DMS 273 treated with DMSO at 0.1 percent for 48 hours (cell line): ENCODE measurements around the gene SGCA.

Experiments
- DNase-seq: peaks from one replicate; lab custom pipeline; 2025; lab: John Stamatoyannopoulos, UW

SGCA gene

DNA sequence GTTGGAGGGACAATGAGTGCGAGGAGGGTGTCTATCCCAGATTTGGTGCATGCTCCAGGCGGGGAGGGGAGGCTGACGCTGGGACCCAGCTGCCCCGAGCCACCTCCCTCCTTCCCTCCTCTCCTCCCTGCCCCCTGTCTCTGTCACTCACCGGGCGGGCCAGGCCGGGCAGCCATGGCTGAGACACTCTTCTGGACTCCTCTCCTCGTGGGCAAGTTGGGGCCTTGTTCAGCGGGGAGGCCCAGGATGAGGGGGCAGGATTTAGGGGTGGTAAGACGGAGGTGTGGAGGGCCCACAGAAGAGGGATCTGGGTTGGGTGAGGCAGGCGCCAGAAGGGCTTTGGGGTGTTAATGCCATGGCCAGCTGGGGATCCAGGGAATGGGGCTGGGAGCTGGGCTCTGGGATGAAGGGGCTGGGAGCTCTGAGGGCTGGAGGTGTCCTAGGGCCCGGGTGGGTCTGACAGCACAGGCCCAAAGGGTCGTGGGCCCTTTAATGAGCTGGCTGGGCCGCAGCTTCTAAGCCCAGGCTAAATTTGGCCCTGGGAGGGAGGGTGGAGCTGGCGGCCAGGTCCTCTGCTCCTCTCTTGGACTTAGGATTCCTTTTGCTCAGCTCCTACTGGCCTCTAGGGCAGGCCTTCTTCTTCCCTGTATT lies at the start of gene SGCA:
Gene SGCA, plus strand, starts transcription at position 139 of the 651 bp plus-strand sequence. Its CDS starts 36 bp downstream, at position 175.
- no peak for DNase-seq

DNA sequence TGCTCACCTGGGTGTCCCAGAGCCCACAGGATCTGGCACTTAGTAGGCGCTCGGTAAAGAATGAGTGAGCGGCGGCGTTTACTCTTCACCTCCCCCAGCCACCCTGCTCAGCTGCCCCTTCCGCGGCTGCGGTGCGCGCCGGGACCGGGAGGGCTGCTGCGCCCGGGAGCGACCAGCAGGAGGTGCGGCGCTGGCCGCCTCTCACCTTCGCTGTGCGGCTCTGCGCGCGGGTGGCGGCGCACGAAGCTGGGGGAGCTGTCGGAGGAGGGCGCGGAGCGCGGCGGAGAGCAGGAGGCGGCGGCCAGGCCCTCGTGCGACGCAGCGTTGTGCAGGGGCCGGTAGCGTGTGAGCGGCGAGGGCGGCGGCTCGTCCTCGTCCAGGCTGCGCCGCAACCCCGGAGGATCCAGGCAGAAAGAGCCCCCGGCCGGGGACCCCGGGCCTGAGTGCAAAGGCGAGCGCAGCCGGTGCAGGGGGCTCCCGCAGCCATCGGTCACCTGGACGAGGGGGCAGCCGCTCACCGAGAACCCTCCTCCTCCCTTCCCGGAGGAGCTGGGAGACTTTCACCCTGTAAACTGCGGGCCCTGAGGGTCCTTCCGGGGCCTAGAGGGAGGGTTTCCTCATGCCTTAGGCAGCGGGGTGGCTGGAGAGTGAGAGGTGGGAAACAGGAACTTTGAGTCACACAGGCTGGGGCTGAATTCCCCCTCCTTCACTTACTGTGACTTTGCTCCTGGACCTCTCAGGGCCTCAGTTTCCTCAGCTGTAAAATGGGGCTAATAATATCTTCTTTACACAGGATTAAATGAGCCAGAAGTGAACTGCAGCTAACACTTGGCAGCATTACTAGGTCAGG lies 48.4 kb upstream of the SGCA start:
- DNase-seq = no peak

DNA sequence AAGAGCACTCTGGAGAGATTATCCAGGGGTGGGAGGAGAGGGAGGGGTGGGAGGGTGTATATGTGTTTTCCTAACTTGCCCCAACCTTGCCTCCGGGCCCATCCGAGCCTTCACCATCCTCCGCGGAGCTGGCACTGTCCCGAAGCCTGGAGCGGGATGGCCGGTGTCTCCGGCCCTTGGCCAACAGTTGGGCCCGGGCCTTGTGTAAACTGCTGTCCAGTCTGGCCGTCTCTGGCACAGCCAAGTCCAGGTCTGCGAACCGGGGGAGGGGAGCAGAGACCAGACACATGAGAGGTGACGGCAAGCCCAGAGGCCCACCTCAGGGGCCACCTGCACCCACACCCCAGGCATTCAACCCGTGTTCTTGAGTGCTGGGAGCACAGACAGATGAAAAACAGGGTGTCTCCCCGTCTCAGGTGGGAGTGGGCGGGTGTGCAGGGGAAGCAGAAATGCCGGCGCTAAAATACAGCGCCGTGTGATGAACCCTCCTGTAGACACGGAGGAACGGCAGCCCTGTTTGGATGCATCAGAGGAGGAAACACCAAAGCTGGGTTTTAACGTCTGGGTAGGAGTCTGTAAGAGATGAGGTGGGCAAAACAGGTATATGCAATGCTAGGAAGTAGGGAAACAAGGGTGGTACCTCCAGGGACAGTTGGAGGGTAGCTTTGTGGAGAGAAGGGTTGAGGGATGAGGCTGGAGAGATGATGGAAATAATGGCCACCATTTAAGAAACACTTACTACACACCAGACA lies 47.6 kb upstream of the SGCA start:
- no peak for DNase-seq

DNA sequence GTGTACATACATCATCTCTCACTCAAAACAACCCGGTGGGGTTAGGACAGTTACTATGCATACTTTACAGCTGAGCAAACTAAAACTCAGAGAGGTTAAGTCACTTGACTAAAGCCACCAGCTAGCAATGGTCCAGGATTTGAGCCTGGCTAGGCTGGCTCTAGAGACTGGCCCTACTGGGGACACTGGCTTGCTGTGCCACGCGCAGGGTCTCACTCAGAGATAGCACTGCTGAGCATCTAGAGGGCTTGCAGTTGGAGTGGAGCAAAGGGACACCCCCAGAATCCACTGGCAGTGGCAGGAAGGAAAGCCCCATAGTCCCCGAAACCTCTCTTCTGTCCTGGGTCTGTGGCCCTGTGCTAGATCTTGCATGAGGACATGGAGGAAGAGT lies 47.0 kb upstream of the SGCA start:
- DNase-seq = no peak

DNA sequence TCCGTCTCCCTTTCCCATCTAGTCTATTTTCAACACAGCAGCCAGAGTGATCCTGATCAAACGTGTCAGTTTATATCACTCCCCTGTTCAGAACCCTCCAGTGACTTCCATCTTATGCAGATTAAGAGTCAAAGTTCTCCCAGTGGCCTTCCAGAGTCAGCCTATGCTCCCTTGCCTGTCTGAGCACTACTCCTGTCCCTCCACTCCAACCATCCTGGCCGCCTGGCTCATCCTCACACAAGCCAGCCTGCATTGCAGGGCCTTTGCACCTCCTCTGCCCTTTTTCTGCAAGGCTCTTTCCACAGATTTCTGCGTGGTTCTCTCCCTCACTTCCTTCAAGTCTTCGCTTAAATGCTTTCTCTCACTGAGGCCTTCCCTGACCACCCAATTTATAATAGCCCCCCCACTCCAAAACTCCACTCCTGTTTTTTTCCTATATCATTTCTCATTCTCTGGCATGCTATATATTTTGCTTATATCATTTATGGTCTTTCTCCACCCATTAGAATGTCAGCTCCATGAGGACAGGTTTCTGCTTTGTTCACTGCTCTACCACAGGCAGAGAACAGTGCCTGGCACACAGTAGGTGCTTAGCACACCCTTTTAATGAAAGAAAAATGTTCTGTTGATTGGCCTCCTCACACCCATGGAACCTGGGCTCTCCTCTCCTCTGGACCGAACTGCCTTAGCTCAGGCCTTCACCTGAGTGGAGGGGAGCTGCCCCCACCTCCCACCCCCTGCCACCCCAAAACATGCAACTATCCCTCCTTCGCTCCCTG lies 45.1 kb upstream of the SGCA start:
- DNase-seq = no peak

DNA sequence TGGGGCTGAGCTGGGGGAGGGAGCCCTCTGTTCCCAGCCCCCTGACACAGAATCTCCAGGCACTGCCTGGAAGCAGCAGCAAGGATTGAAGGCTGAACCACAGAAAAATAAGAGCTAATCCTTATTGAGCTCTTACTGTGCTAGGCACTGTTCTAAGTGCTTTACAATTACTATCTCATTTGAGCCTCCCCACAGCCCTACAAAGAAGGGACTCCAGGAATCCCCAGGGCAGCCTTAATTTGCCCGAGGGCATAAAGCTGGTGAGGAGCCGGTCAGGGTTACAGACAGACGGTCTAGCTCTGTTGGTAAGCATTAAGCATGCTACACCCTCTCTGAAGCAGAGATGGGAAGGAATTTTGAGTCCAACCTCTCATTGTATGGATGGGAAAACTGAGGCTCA lies 42.9 kb upstream of the SGCA start:
- no peak for DNase-seq

DNA sequence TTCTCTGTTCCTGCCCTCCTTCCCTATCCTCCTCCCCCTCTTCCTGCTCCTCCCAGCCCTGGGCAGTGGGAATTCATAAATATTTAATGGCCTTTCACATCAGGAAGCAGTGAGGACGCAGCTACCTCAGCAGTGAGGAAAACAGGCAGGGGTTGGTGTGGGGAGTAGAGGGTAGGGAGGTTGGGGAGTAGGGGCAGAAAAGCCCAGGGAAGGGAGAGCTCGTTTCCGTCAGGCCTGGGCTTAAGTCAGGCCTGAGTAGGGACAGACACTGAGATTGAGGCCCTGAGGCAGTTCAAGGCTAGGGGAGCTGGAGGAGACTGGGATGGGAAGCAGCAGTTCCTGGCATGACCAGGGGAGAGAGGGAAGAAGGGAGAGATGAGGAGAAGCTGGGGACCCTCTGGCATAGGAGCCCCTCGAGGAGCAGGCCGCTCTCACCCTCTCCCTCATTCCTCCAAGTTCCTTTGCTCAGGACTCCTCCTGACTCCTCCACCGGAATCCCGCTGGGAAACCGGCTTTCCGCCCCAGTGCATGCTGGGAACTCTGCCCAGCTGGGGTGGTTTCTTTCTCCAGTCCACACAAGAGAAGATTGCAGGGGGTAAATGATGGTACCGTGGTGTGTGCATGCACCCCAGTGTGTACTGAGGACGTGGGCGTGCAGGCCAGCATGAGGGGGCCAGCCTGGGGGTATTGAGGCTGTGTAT lies 42.0 kb upstream of the SGCA start:
- DNase-seq = no peak

DNA sequence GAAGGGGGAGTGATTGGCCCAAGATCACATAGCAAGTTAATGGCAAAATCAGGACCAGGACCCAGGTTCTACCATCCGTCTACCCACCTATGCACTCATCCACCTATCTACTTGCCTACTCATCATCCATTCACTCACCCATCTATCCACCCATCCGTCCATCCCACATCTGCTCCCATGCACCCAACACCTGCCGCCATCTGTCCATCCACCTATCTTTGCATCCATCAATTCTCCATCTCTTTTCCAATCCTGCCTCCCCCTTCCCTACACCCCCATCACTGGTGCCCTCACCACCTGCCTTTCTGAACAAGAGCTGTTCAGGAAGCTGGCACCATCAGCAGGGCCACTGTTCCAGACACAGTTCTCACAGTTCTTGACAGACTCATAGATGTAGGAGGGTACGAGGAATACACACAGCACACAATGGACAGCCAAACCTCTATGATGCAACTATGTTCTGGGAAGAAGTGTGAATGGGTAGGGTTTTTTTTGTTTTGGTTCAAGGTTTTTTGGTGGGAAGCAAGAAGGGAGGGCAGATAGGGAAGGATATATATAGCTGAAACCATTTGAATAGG lies 40.3 kb upstream of the SGCA start:
- no peak for DNase-seq

DNA sequence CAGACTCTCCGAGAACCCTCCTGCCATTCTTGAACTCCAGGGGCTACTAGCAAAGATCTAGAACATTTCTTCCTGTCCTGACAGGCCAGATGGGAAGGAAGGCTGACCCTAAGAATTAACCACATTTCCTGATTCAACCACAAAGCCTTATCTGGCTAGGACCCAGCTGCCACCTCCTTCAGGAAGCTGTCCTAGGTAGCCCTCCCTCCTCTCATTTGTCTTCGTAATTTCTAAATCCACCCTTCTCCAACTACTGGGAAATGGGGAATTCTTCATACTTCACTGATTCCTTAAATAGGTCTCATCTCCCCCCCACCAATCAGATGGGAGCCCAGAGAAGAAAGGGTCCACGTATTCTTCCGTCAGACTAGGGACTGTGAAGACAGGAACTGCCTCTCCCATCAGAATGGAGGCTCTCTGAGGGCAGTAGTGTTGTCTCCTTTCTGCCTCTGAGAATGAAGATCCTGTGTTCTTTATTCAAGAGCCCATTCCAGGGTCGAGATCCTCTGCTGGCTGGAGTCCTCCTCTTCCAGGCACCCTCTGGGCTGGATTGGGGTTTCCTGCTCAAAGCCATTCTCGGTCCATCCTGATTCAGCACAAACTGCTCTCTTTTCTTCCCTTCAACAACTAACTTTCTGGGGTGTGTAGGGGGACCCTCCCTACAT lies 38.0 kb upstream of the SGCA start:
- DNase-seq = no peak

DNA sequence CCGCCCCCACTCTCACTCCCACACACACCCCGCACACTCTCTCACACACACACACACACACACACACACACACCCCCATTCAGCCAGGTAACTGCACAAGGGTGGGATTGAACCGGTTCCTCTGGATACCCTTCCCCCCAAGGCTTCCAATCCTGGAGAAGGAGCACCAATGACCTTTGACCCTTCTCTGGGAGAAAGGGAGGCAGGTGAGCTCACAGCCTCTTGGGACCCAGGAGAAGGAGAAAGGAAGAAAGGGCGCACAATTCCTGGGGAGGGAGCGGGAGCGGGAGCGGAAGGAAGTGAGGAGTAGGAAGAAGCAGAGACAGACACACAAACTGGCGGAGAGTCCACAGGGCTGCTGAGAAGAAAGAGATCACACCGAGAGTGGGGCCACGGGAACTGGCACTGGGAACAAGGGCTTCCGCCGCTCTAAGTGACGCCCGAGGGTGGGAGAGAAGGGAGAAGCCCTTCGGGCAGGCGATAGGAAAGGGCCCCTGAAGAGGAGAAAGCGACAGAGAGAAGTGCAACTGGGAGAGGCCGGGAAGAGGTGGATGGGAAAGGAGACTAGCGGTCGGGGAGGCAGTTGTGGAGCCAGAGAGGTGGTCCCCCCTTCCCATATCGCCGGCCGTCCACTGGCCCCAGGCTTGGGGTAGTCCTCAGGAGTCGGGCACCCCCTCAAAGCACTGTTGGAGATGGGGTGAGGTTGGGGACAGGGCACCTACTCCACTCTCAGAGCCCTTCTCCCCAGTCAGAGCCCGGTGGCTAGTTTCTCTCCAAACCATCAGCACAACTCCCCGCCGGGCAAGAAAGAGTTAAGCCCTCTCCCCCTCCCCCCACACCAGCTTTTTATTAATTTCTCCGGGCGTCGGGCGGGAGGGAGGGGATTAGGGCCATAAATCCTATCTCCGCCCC lies 37.1 kb upstream of the SGCA start:
- no peak for DNase-seq

DNA sequence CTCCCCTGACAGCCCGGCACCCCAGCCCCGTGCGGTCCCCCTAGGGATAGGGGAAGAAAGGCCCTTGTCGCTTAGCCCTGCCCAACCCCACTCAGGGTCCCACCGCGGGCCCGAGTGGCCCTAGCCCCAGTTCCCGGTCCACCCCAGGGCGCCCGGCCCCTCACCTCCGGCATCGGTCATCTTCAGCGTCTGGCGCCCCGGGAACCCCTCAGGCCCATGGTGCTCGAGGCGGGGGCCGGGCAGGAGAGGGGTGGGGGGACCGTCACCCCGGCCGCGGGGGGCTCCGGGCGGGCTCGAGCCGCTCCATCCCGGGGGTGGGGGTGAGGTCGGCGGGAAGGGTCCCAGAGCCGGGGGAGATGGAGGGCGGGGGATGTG lies 36.5 kb upstream of the SGCA start:
- no peak for DNase-seq

DNA sequence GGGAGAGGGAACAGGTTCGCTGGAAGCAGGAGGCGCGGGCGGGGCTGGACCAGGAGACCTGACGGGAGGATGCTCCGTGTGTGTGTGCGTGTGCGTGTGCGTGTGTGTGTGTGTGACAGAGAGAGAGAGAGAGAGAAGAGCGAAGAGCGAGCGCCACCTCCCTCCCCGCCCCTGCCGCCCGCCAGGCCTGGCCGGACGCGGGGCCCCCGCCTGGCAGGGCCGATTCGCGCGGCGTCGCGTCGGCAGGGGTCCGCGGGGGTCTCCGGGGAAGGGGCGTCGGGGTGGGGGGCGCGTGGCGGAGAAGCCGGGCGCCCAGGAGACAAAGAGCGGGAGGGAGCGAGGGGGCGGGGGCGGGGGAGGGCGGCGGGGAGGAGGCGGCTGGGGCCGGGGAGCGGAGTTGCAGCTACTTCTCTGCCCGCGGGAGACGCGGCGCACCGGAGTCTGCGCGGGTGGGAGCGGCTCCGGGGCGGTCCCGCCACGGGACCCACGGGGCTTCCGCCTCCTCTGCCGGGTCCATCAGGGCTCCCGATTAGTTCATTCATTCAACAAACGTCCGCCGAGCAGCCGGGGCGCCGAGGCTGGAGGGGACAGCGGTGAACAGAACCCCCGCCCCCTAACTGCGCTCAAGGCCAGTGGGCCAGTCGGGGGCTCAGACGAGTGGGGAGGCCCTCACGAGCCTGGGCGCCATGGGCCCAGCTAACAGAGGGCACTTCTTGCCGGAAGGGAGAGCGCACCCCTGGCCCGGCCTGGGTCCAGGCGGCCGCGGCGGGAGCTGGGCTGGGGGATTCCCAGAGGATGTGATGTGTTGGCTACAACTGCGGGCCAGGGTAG lies 35.9 kb upstream of the SGCA start, which contains the start of gene SAMD14:
Gene SAMD14, minus strand, starts transcription at position 433 of the 831 bp plus-strand sequence. CDS start 5,201 bp downstream, outside the sequence.
- DNase-seq = no peak

DNA sequence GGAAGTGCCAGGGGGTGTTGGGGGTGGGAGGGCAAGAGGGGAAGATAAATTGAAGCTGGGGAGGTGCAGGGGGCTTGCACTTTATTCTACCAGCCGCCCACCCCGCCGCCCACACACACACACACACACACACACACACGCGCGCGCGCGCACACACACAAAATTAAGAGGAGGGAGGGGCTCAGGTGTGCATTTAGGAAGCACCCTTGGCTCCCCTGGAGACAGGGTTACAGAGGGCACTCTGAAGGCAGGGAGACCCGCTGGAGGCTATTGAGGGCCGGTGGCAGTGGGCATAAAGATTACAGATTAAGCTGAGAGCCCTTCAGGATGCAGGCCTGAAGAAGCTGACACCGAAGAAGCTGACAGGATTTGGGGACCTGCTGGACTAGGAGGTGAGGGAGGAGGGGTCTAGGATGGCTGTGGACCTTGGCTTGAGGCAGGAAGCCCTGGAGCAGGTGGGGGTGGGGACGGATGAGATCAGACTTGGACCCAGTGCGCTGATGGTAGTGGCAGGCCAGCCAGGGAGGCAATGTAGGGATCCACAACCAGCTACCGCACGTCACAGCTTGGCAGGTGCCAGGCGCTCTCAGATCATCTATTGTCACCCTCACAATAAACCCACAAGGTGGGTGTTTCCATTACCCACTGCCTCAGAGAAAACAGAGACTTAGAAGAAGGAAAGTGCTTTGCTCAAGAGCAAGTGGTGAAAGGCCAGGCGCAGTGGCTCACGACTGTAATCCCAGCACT lies 35.1 kb upstream of the SGCA start:
- DNase-seq = no peak

DNA sequence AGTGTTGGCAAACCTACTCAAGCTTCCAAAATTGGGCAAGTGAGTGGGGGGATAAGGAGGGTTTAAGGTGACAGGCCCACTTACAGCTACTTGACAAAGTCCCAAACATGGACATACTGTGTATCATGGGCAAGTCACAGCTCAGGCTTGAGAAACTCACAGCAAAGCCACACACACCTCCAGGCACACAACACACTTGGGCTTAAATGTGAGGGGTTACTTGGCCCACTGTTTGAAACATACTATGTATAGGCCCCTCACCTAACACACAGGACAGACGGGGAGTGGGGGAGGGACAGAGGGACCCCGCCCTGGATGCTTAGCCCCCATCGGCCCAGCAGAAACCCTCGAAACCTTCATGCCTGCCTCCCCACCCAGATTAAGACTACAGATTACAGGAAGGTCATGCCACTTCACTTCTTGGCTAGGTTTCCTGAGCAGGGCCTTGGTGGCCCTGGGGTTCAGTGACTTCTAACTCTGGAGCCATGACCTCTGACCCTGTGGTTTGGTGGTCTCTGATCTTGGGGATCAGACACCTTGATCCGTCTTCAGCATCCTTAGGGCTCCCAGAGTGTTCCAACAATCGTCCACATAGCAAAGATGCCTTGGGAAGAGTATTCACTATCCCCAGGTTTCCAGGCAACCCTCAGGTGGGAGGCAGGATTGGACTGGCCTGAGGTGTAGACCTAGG lies 33.6 kb upstream of the SGCA start:
- no peak for DNase-seq

DNA sequence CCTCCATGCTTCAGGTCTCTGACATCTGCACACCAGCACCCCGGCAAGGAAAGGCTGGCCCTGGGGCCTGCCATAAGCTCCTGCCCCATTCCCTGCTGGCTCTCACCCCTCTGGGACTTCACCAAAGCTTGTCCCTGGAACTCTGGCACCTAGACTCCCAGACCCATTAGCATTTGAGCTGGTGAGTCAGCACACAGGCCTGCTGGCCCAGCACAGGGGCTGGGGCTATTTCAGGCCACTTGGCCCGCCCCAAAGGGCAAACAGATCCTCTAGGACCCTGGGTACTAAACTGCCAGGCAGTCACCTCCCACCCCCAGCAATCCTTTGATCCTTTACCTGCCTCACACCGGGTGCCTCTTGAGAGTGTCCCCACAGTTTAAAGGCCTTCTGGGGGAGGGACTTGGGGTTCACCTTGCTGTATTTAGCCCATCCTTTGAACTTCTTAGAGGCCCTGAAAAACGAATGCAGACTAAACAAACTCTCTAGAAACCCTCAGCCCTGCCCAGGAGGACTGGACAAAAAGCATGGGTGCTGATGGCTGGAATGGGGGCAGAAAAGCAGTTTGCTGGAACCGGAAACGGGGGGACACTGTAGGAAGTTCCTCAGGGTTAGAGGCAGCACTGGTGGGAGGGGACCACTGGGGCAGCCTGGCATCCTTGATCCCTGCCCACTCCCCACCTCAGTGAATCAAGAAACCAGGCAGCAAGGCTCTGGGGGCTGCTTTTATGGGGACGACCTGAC lies 32.6 kb upstream of the SGCA start:
- no peak for DNase-seq

DNA sequence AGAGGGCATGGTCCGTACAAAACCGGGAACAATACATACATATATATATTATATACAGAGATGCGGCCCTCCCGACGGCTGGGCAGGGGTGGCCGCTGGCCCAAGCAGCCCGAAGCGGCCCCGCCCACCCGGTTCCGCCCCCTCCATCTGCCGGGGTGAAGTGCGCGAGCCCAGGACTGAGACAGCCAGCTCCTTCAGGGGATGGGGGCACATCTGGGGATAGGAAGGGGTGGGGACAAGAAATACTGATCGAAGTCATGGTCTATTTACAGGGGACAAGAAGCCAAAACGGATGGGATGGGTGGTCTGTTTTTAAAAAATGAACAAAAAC lies 32.1 kb upstream of the SGCA start:
- no peak for DNase-seq
